Femur (tissue), 1 donor: ENCODE results near the gene VGLL4.
A peak's percentile ranks its signal among the peaks of the same experiment; 100 is the strongest.

ENCODE experiments used
- DNase-seq: peaks from one replicate; pipeline ENCODE4 v3.0.0-alpha.2; 2017

Gene VGLL4

GRCh38 chr3:11563159-11563864 is 80.4 kb downstream of the VGLL4 start:
- no peak for DNase-seq

GRCh38 chr3:11562277-11562881 is 81.3 kb downstream of the VGLL4 start:
- DNase-seq: no peak

GRCh38 chr3:11560746-11561145 is 83.0 kb downstream of the VGLL4 start:
- no peak for DNase-seq

DNA sequence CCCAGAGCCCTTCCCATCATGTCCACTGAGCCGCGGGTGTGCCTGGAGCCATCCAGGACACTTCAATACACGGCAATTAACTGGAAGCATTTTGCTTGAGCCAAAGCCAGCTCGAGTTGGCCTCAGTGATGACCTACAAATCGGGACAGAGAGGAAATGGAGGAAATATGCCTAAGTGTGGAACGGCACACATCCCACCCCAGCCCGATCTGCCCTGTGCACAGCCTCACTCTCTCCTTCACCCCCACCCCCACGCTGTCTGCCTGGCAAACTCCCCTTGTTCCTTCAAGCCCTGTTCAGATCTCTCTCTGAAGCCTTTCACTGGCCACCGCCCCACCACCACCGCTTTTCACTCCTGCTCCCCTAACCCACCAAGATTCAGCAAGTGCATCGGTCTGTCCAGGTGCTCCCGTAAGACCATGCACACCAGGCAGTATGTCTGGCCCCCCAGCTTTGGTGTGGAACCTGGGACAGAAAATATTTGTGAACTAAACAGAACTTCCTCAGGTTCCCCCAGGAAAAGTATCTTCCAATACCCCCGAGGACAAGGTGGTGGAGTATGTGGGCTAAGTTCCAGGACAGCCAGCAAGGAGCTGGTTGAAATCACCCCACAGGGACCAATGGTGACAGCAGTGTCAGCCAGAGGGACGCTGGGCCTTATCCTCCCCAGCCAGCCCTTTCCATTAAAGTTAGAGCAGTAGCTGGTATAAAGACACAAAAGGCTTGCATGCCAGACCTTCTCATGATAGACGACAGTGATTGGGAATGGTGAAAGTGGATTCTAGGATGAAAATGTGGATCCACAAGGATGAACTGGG is 83.7 kb downstream of the VGLL4 start:
- no peak for DNase-seq

- DNase-seq: no peak
Measured at GRCh38 chr3:11558918-11559815, 84.5 kb downstream of the VGLL4 start.

DNA sequence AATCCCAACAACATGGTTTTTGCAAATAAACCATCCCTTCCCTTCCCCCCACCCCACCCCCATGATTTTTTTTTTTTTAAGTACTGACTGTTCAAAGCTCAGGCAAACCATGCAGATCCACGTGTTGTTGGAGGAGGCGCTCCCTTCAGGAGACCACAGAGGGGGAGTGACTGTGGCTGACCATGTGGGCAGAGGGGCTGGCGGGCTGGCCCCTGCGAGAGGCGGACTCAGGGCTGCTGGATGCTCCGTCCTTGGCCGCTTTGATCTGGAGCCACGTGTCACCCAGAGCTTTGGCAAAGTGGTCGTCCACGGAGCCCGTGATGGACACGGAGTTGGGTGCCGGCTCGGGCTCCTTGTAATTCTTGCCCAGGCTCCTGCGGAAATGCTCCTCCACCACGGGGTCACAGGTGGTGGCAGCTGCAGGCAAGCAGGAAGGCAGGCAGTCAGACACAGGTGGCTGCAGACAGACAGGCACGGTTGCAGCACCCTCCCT is 85.3 kb downstream of the VGLL4 start:
- DNase-seq: no peak

GRCh38 chr3:11558002-11558401 is 85.7 kb downstream of the VGLL4 start:
- peak; percentile 28 for DNase-seq

DNA sequence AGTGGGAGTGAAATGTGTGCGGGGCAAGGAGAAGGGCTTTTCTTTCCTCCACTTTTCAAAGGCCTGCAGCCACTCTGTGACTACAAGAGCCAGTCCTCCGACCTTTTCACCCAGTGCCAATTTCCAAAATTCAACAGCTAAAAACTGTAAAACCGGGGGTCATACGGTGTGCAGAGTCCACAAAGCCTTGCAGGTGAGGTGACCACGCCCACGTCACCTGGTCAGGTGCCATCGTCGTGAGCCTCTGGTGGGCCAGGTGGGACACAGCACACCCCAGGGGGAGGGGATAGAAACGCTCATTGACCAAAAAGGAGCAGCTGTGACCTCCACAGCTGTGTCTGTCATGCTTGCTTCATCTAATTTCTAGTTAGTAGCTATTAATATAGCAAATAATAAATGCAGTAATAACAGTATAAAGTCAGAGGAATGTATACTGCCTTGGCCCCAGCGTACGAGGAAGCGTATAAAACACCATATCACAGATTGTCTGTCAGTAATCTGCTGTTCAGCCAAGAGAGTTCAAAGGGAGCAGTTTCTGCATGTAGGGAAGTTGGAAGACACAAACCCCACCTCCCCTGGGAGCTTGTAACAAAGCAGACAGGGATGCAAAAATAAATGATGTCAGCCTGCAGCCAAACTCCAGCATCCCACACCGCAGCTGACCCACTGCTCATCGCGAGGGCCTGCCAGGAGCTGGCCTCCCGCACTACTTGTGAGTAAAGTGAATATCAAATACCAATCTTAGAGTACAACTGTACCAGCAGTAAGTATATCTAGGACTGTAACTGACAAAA is 86.7 kb downstream of the VGLL4 start:
- DNase-seq: peak; percentile 86

GRCh38 chr3:11555881-11556633 is 87.7 kb downstream of the VGLL4 start:
- DNase-seq: no peak

DNA sequence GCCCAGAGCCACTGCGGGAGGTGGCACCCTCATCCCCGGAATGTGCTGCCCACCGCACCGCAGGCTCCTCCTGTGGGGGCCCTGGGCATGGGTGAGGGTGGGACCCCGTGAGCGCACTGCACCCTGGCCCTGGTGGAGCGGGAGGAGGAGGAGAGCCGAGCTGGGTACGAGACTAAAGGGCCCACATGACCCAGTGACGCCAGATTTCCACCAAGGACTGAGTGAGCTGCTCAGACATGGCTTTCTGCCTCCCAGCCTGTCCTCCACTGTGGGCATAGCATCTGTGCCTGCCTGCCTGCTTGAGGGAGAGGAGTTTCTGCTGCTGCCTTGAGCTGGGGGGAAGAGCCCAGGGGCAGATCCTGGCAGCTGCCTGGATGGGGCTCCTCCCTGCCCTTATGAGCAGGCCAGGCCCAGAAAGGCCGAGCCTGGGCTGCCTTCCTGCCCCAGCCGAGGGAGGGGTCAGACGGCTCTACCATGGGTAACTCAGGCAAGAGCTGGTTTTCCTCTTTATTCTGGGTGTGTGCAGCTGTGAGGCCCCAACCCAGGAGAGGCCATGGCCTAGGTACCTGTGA is 88.4 kb downstream of the VGLL4 start:
- DNase-seq: no peak

DNA sequence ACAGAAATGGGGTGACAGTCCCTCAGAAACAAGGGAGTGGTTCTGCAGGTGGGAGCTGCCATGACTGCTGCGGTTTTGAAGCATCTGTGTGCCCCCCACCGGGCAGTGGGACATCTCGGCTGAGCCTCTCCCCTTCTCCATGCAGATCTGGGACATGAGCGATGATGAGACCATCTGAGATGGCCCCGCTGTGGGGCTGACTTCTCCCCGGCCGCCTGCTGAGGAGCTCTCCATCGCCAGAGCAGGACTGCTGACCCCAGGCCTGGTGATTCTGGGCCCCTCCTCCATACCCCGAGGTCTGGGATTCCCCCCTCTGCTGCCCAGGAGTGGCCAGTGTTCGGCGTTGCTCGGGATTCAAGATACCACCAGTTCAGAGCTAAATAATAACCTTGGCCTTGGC is 89.0 kb downstream of the VGLL4 start:
- no peak for DNase-seq

- DNase-seq: no peak
Measured at GRCh38 chr3:11554236-11554610, 89.5 kb downstream of the VGLL4 start.

DNA sequence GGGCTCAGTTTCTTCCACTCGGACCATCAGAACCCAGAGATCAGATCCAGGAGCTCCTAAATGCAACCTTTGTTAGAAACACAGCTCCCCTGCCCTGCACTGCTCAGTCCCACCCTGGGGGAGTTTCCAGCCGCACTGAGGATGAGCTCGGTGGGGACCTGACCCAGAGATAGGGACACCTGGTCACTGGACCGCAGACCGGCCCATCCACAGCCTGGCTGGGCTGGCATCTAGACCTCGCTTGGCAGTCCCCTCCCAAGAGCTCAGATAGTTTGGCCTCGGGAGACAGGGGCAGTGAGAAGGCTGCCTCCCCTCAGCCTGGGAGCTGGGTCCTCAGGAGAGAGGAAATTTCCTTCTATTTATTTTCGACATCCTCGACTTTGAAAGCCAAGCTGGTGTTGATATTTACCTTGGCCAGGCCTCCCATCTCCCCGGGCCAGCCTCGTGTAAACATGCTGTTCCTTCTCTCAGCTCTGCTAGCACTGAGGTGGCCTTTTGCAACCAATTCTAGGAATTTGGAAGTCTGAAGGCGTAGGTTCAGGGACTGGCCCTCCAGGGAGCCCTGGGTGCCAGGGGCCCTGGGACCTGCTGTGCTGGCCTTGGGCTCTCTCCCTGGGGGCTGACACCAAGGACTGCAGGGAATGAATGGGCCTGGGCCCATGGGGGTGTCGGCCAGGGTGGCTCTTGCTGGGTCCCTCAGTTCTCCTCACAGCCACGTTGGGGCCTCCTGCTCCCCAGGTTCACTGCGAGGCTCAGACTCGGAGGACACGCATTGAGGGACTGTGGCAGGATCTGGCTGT is 90.1 kb downstream of the VGLL4 start:
- DNase-seq: no peak

DNA sequence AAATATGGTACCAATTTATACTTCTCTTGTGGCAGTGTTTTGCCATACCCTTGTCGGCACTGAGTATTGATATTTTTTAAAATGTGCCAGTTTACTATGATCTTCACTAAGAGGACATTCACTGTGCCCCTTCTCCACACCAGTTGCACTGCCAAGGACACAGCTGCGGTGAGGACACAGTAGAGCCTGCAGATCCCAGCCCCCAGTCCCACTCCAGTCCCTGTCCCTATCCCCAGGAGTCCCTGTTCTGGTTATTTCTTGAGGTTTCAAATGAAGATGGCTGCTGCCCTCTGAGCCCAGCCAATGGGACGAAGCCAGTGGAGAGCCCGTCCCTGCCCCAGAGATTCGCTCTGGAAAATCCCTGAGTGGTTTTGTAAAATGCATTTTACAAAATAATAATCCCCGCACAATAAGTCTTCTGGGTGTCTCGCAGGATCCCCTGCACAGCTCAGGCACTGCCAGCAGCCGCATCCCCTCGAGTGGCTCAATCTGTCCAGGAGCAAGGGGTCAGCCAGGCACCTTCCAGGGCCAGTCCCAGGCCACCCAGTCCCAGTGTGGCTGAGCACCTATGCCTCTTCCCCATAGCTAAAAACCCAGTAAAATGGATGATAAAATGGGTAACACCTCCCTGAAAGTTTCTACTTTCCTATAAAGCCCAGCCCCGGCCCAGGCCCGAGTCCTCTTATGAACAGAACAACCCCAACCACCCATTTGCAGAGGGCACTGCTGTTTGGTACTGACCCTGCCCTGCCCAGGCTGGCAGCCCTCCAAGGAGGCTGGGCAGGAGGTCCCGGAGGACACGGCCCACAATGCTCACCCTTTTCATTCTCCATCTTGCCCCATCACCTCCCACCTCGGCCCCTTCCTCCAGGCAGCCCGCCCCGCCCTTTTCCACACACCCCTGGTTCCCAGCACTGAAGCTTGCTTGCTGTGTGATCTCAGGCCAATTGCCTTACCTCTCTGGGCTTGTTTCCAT is 91.1 kb downstream of the VGLL4 start:
- no peak for DNase-seq

- no peak for DNase-seq
Measured at GRCh38 chr3:11551036-11551435, 92.7 kb downstream of the VGLL4 start.

GRCh38 chr3:11549580-11550140 is 94.1 kb downstream of the VGLL4 start:
- DNase-seq: no peak

GRCh38 chr3:11548721-11549131 is 95.0 kb downstream of the VGLL4 start:
- peak; percentile 67 for DNase-seq

GRCh38 chr3:11547498-11547897 is 96.2 kb downstream of the VGLL4 start:
- no peak for DNase-seq
